K562 (cell line): Measurements from ENCODE around the gene CHD1L. TPM values are rescaled to one million over a fixed set of nuclear protein-coding genes. Genes with fewer than 3 reads are reported as not detected.

Experiments used
- BACH1 ChIP-seq: fragments of 200-800 bp; sonication (Bioruptor generic); IDR thresholded peaks from 2 replicates; pipeline ENCODE4 v1.6.1; 2016; ENCODE audit warnings: missing genetic modification characterization, missing compliant biosample characterization
- ERF ChIP-seq: fragments of 450-650 bp; formaldehyde crosslinking; IDR thresholded peaks from 2 replicates; pipeline ENCODE4 v1.4.0; 2020; ENCODE audit warnings: mild to moderate bottlenecking, mixed read lengths
- ILF3 ChIP-seq: fragments of 450-650 bp; IDR thresholded peaks from 2 replicates; pipeline ENCODE4 v1.6.1; 2018; ENCODE audit warnings: antibody characterized with exemption, mild to moderate bottlenecking, moderate library complexity, borderline replicate concordance
- MECOM ChIP-seq: fragments of 250-450 bp; sonication (Bioruptor Pico); IDR thresholded peaks from 2 replicates; pipeline ENCODE4 v1.8.0; 2022; ENCODE audit warnings: inconsistent platforms
- NFRKB ChIP-seq: fragments of 450-650 bp; IDR thresholded peaks from 2 replicates; pipeline ENCODE4 v1.6.1; 2016; ENCODE audit warnings: low read depth
- polyA plus RNA-seq, 8 experiments: library from polyadenylated mRNA; depleted of rRNA in 4 of 8; stranded (reverse) in 5 of 8; unstranded in 3 of 8; fragments of >200 nt; fragmentation: Nextera tagmentation in 2 of 8; fragmentation: Illumina TruSeq in 1 of 8; extraction: Ambion mirVana in 2 of 8; extraction: Trizol in 1 of 8; gene quantifications; 2 replicates each; pipeline versions ENCODE4 v1.2.1 to v1.2.3, GENCODE V29; 2011 to 2014; ENCODE audit warnings: inconsistent platforms in 1 of 8, missing spikeins in 1 of 8
- total RNA-seq, 7 experiments: library from RNA; depleted of rRNA in 6 of 7; stranded (reverse); fragments of >200 nt in 6 of 7; fragmentation: Illumina TruSeq in 2 of 7; extraction: Trizol in 2 of 7; gene quantifications; 2 replicates each; pipeline versions ENCODE4 v1.2.1 to v1.2.3, GENCODE V29; 2011 to 2021; ENCODE audit warnings: low replicate concordance in 1 of 7
- TF ChIP-seq, protein P1 (sequence below): fragments of 150-350 bp; IDR thresholded peaks from 2 replicates; pipeline ENCODE4 v1.6.1; 2014; ENCODE audit warnings: low read depth, mild to moderate bottlenecking, low read length, borderline replicate concordance
- TF ChIP-seq, protein P2 (sequence below), 2 experiments: fragments of 450-650 bp in 1 of 2; sonication (generic) in 1 of 2; formaldehyde crosslinking in 1 of 2; IDR thresholded peaks in 1 of 2; conservative IDR thresholded peaks in 1 of 2; 2 replicates each; pipeline versions ENCODE4 v1.6.1 to v1.8.1; 2016 to 2023; ENCODE audit warnings: mild to moderate bottlenecking in 2 of 2, moderate library complexity in 2 of 2, inconsistent platforms in 1 of 2, missing genetic modification reagents in 1 of 2

The CHD1L gene
- total and polyA plus RNA-seq, 9 of the 15 experiments (the other 6 are each of a cell fraction or from before 2014, with no cell fraction given) = 25.0 to 93.3 (median 59.1) TPM

GRCh38 chr1:147241934-147242448, 493 bp upstream of the CHD1L start (continued):
- TF ChIP-seq, protein P1, sequence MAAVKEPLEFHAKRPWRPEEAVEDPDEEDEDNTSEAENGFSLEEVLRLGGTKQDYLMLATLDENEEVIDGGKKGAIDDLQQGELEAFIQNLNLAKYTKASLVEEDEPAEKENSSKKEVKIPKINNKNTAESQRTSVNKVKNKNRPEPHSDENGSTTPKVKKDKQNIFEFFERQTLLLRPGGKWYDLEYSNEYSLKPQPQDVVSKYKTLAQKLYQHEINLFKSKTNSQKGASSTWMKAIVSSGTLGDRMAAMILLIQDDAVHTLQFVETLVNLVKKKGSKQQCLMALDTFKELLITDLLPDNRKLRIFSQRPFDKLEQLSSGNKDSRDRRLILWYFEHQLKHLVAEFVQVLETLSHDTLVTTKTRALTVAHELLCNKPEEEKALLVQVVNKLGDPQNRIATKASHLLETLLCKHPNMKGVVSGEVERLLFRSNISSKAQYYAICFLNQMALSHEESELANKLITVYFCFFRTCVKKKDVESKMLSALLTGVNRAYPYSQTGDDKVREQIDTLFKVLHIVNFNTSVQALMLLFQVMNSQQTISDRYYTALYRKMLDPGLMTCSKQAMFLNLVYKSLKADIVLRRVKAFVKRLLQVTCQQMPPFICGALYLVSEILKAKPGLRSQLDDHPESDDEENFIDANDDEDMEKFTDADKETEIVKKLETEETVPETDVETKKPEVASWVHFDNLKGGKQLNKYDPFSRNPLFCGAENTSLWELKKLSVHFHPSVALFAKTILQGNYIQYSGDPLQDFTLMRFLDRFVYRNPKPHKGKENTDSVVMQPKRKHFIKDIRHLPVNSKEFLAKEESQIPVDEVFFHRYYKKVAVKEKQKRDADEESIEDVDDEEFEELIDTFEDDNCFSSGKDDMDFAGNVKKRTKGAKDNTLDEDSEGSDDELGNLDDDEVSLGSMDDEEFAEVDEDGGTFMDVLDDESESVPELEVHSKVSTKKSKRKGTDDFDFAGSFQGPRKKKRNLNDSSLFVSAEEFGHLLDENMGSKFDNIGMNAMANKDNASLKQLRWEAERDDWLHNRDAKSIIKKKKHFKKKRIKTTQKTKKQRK = 0 out of 2 replicates have a peak, but pooled peaks have one; percentile 14
- TF ChIP-seq ILF3 (no peak), NFRKB (0 out of 2 replicates have a peak, but pooled peaks have one; percentile 10), ERF (CRISPR knock-in tag) (0 out of 2 replicates have a peak, but pooled peaks have one; percentile 24), MECOM (CRISPR knock-in tag) (peak; percentile 7; the same call in 1 of the 2 replicates), BACH1 (tag) (peak; percentile 67)
- TF ChIP-seq, protein P2, sequence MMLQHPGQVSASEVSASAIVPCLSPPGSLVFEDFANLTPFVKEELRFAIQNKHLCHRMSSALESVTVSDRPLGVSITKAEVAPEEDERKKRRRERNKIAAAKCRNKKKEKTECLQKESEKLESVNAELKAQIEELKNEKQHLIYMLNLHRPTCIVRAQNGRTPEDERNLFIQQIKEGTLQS (IDR thresholded peaks at IDR 0.05) = no peak
- TF ChIP-seq, protein P2 (CRISPR knock-in tag; conservative IDR thresholded peaks at IDR 0.05) = no peak
